Ectodermal cell (in vitro differentiated cells): ENCODE results near the gene ENOSF1.

Source experiments
- H3K27ac ChIP-seq: 2 replicates; pipeline ENCODE4 v1.7.0; 2013; ENCODE audit warnings: mild to moderate bottlenecking, low read depth, low read length; ENCODE audit not compliant: insufficient read depth, poor library complexity, severe bottlenecking
- H3K27me3 ChIP-seq: 2 replicates; pipeline ENCODE4 v1.7.0; 2013; ENCODE audit warnings: mild to moderate bottlenecking, low read length; ENCODE audit not compliant: insufficient read depth, control insufficient read depth, poor library complexity, severe bottlenecking
- H3K36me3 ChIP-seq: one replicate; pipeline ENCODE4 v1.7.0; 2013; ENCODE audit warnings: low read length; ENCODE audit not compliant: control insufficient read depth, insufficient read depth
- H3K4me1 ChIP-seq: one replicate; pipeline ENCODE4 v1.7.0; 2013; ENCODE audit warnings: low read length; ENCODE audit not compliant: control insufficient read depth, insufficient read depth
- H3K4me3 ChIP-seq: 2 replicates; pipeline ENCODE4 v1.7.0; 2013; ENCODE audit warnings: low read depth, low read length, control low read depth; ENCODE audit not compliant: insufficient read depth
- H3K9me3 ChIP-seq: 2 replicates; pipeline ENCODE4 v1.7.0; 2013; ENCODE audit warnings: mild to moderate bottlenecking, low read length, moderate library complexity; ENCODE audit not compliant: control insufficient read depth
- WGBS, 2 experiments: methylation state at CpG; one replicate each; pipeline ENCODE4 v1.1.7; 2013; ENCODE audit warnings: missing lambda C conversion rate in 2 of 2; 5-methylcytosine and 5-hydroxymethylcytosine counted together

The ENOSF1 gene

GRCh38 chr18:709771-710170, 2.7 kb downstream of the ENOSF1 start:
- 88 to 100% methylated on average over 1 of the region's 1 CpG for WGBS, 2 experiments
- H3K27ac ChIP-seq: no peak overlapping the region
- no peaks in the 10 kb centered on the region for H3K9me3 ChIP-seq
- H3K36me3 ChIP-seq: no peaks in the 10 kb centered on the region
- H3K4me1 ChIP-seq: no peaks in the 10 kb centered on the region
- no peaks in the 10 kb centered on the region for H3K27me3 ChIP-seq
- H3K4me3 ChIP-seq: no peak overlapping the region

GRCh38 chr18:708096-708495, 4.3 kb downstream of the ENOSF1 start:
- WGBS, 2 experiments: 93 to 96% methylated on average over 9 of the region's 10 CpGs
- Histone ChIP-seq H3K9me3 (no peaks in the 10 kb centered on the region), H3K27ac (no peak overlapping the region), H3K4me1 (no peaks in the 10 kb centered on the region), H3K4me3 (no peak overlapping the region), H3K36me3 (no peaks in the 10 kb centered on the region), H3K27me3 (no peaks in the 10 kb centered on the region)

GRCh38 chr18:706405-706804, 6.0 kb downstream of the ENOSF1 start:
- H3K4me1 ChIP-seq: no peaks in the 10 kb centered on the region
- no peak overlapping the region for H3K27ac ChIP-seq
- H3K9me3 ChIP-seq: no peaks in the 10 kb centered on the region
- 78 to 88% methylated on average over 8 of the region's 8 CpGs for WGBS, 2 experiments
- H3K4me3 ChIP-seq: no peak overlapping the region
- no peaks in the 10 kb centered on the region for H3K27me3 ChIP-seq
- H3K36me3 ChIP-seq: no peaks in the 10 kb centered on the region

- H3K27ac ChIP-seq: no peak overlapping the region
- WGBS, 2 experiments: 86% methylated on average over 8 of the region's 8 CpGs
- no peaks in the 10 kb centered on the region for H3K27me3 ChIP-seq
- no peaks in the 10 kb centered on the region for H3K36me3 ChIP-seq
- H3K4me3 ChIP-seq: no peak overlapping the region
- no peaks in the 10 kb centered on the region for H3K4me1 ChIP-seq
- no peaks in the 10 kb centered on the region for H3K9me3 ChIP-seq
Observed at GRCh38 chr18:703213-703967, 9.0 kb downstream of the ENOSF1 start.

GRCh38 chr18:697800-698199, 14.6 kb downstream of the ENOSF1 start:
- no peak overlapping the region for H3K4me3 ChIP-seq
- no peaks in the 10 kb centered on the region for H3K9me3 ChIP-seq
- no peak overlapping the region for H3K27ac ChIP-seq
- H3K4me1 ChIP-seq: no peaks in the 10 kb centered on the region
- WGBS, 2 experiments: 85 to 87% methylated on average over 10 of the region's 10 CpGs
- H3K36me3 ChIP-seq: peaks cover 4% of the 10 kb centered on the region
- H3K27me3 ChIP-seq: no peaks in the 10 kb centered on the region

GRCh38 chr18:697012-697411, 15.4 kb downstream of the ENOSF1 start:
- Histone ChIP-seq H3K4me1 (no peaks in the 10 kb centered on the region), H3K4me3 (no peak overlapping the region), H3K27ac (no peak overlapping the region), H3K9me3 (no peaks in the 10 kb centered on the region), H3K27me3 (no peaks in the 10 kb centered on the region), H3K36me3 (peaks cover 4% of the 10 kb centered on the region)
- WGBS, 2 experiments: 94 to 96% methylated on average over 4 of the region's 4 CpGs

GRCh38 chr18:693466-694187, 18.8 kb downstream of the ENOSF1 start:
- no peaks in the 10 kb centered on the region for H3K27me3 ChIP-seq
- peaks cover 4% of the 10 kb centered on the region for H3K36me3 ChIP-seq
- no peak overlapping the region for H3K27ac ChIP-seq
- 90 to 91% methylated on average over 8 of the region's 8 CpGs for WGBS, 2 experiments
- H3K4me3 ChIP-seq: no peak overlapping the region
- H3K4me1 ChIP-seq: peaks cover 2% of the 10 kb centered on the region
- no peaks in the 10 kb centered on the region for H3K9me3 ChIP-seq

- H3K27ac ChIP-seq: no peak overlapping the region
- no peaks in the 10 kb centered on the region for H3K27me3 ChIP-seq
- H3K9me3 ChIP-seq: no peaks in the 10 kb centered on the region
- H3K36me3 ChIP-seq: peaks cover 4% of the 10 kb centered on the region
- H3K4me3 ChIP-seq: no peak overlapping the region
- H3K4me1 ChIP-seq: peaks cover 7% of the 10 kb centered on the region
- WGBS, 2 experiments: 94% methylated on average over 6 of the region's 6 CpGs
Observed at GRCh38 chr18:692824-693223, 19.6 kb downstream of the ENOSF1 start.

- peaks cover 30% of the 10 kb centered on the region for H3K4me1 ChIP-seq
- H3K4me3 ChIP-seq: no peak overlapping the region
- WGBS, 2 experiments: 90 to 91% methylated on average over 5 of the region's 5 CpGs
- no peak overlapping the region for H3K27ac ChIP-seq
- no peaks in the 10 kb centered on the region for H3K27me3 ChIP-seq
- H3K9me3 ChIP-seq: no peaks in the 10 kb centered on the region
- H3K36me3 ChIP-seq: no peaks in the 10 kb centered on the region
Observed at GRCh38 chr18:688323-688722, 24.1 kb downstream of the ENOSF1 start.

- 3 to 4% methylated on average over 11 of the region's 11 CpGs for WGBS, 2 experiments
- Histone ChIP-seq H3K36me3 (no peaks in the 10 kb centered on the region), H3K9me3 (no peaks in the 10 kb centered on the region), H3K27ac (peak overlapping the region; percentile 77), H3K4me3 (no peak overlapping the region), H3K4me1 (peaks cover 30% of the 10 kb centered on the region), H3K27me3 (no peaks in the 10 kb centered on the region)
Observed at GRCh38 chr18:686339-687111, 25.9 kb downstream of the ENOSF1 start.
